Spleen (tissue), 7 donors: ENCODE measurements around the gene NOXO1.

ENCODE experiments used
- POLR2A ChIP-seq, 3 donors: fragments of 450-650 bp; IDR thresholded peaks; one replicate each; pipeline ENCODE4 v1.5.1; 2017; ENCODE audit warnings: antibody characterized with exemption in 3 of 3, mild to moderate bottlenecking in 1 of 3
- POLR2AphosphoS5 ChIP-seq, 3 donors: sonication (generic); formaldehyde crosslinking; IDR thresholded peaks; one replicate each; pipeline ENCODE4 v1.5.1; 2017; ENCODE audit warnings: antibody characterized with exemption in 3 of 3
- TF ChIP-seq, protein P1 (sequence below), 11 experiments: fragments of 200-600 bp in 7 of 11; fragments of 450-650 bp in 4 of 11; sonication (generic) in 4 of 11; IDR thresholded peaks in 8 of 11; conservative IDR thresholded peaks in 3 of 11; 1 replicate in 7 of 11; 2 replicates in 4 of 11; pipeline versions ENCODE4 v1.4.0 to v1.8.0; 2016 to 2021; ENCODE audit warnings: antibody characterized with exemption in 11 of 11, inconsistent platforms in 4 of 11, mild to moderate bottlenecking in 1 of 11
- donor health status: DM: no; HTN: no; CAD: no; lungs with moderate emphysema.
- donor health status: DM: no; HTN: no; CAD: no.
- donor health status: DM: no; HTN: no; CAD: no.

DNA sequence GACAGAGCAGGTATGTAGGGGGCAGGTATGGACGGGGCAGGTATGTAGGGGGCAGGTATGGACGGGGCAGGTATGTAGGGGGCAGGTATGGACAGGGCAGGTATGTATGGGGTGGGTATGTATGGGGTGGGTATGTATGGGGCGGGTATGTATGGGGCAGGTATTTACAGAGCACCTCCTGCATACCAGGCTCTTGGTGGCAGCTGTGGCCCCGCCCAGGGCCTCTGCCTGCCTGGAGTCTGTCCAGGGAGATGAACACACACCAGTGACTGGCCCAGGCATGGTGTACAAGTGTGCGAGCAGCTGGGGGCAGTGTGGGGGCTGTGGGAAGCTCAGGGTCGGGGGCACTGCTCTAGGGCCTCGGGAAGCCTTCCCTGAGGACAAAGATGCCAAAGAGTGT, 31.2 kb downstream of the NOXO1 start:
- TF ChIP-seq, protein P1, sequence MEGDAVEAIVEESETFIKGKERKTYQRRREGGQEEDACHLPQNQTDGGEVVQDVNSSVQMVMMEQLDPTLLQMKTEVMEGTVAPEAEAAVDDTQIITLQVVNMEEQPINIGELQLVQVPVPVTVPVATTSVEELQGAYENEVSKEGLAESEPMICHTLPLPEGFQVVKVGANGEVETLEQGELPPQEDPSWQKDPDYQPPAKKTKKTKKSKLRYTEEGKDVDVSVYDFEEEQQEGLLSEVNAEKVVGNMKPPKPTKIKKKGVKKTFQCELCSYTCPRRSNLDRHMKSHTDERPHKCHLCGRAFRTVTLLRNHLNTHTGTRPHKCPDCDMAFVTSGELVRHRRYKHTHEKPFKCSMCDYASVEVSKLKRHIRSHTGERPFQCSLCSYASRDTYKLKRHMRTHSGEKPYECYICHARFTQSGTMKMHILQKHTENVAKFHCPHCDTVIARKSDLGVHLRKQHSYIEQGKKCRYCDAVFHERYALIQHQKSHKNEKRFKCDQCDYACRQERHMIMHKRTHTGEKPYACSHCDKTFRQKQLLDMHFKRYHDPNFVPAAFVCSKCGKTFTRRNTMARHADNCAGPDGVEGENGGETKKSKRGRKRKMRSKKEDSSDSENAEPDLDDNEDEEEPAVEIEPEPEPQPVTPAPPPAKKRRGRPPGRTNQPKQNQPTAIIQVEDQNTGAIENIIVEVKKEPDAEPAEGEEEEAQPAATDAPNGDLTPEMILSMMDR (IDR thresholded peaks at IDR 0.05 in 8 of 11, conservative IDR thresholded peaks at IDR 0.05 in 3 of 11): no peak
- TF ChIP-seq POLR2A (IDR thresholded peaks at IDR 0.05) (no peak), POLR2AphosphoS5 (IDR thresholded peaks at IDR 0.05) (no peak)
